Measurements from ENCODE around the gene GALNTL6.

Gene GALNTL6

DNA sequence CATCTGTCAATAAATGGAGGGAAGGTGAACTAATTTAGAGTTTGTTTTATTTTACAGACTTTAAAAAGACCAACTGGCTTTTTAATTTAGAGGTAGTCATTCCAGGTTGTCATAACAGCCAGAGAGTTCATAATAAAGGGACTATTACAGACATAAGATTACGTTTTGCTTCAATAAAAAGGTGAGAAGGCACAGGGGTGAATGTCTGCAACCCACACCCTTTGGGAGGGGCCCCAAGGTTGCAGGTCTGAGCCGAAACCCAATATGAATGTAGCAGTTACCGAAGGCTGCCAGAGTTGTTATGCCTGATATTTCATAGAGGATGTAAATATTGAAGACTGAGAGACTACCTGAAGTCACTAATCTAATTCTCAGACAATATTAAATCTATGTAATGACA lies 1025.7 kb downstream of the GALNTL6 start:
- Histone ChIP-seq H3K4me1 (no peaks in the 10 kb centered on the region), H3K4me3 (ENCODE audit: low read depth, low read length) (no peak overlapping the region), H3K36me3 (no peaks in the 10 kb centered on the region), H3K9me3 (no peaks in the 10 kb centered on the region), H3K27me3 (no peaks in the 10 kb centered on the region)
- TF ChIP-seq, protein P1, sequence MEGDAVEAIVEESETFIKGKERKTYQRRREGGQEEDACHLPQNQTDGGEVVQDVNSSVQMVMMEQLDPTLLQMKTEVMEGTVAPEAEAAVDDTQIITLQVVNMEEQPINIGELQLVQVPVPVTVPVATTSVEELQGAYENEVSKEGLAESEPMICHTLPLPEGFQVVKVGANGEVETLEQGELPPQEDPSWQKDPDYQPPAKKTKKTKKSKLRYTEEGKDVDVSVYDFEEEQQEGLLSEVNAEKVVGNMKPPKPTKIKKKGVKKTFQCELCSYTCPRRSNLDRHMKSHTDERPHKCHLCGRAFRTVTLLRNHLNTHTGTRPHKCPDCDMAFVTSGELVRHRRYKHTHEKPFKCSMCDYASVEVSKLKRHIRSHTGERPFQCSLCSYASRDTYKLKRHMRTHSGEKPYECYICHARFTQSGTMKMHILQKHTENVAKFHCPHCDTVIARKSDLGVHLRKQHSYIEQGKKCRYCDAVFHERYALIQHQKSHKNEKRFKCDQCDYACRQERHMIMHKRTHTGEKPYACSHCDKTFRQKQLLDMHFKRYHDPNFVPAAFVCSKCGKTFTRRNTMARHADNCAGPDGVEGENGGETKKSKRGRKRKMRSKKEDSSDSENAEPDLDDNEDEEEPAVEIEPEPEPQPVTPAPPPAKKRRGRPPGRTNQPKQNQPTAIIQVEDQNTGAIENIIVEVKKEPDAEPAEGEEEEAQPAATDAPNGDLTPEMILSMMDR (IDR thresholded peaks at IDR 0.05; ENCODE audit: low read depth, low read length): no peak
- DNase-seq: no peak

DNA sequence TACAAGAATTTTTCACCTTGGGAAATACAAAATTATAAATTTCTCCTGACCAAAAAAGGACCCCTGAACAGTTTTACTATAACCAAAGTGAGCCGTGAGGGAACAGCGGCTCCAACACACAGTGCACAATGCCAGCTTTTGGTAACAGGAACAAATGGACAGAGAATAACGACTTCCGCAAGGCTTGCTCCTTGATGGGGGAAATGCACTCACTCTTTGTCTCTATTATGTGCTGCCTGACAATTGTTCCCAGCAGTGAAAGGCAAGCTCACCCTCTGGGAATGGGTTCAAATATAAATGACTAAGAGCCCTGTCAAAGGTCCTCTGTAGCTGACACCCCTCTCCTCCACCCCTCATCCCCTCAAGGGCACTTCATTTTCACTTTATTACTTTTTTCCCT lies 1029.6 kb downstream of the GALNTL6 start:
- DNase-seq: no peak
- TF ChIP-seq, protein P1 (IDR thresholded peaks at IDR 0.05; ENCODE audit: low read depth, low read length): no peak
- Histone ChIP-seq H3K4me1 (no peaks in the 10 kb centered on the region), H3K9me3 (no peaks in the 10 kb centered on the region), H3K27me3 (no peaks in the 10 kb centered on the region), H3K36me3 (no peaks in the 10 kb centered on the region), H3K4me3 (ENCODE audit: low read depth, low read length) (no peak overlapping the region)

DNA sequence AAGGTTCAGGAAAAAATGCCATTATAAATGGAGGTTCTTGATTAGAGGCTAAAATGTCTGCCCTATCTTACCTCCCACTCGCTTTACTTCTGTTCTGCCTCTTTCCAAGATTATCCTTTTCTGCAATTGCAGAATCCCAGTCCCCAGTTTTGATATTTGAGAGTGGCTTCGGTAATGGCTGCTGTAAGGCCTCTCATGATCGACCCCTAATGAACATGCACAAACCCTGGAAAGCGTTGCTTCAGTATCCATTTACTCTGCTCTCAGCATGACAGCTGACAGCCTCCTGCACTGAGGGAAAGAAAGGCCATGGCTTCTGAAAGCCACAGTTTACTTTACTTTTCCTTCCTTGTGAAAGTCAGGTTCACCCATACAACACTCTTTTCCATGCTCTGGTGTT lies 1030.0 kb downstream of the GALNTL6 start:
- H3K27me3 ChIP-seq: no peaks in the 10 kb centered on the region
- TF ChIP-seq, protein P1 (IDR thresholded peaks at IDR 0.05; ENCODE audit: low read depth, low read length): no peak
- no peaks in the 10 kb centered on the region for H3K4me1 ChIP-seq
- no peak for DNase-seq
- H3K4me3 ChIP-seq (ENCODE audit: low read depth, low read length): no peak overlapping the region
- H3K9me3 ChIP-seq: no peaks in the 10 kb centered on the region
- no peaks in the 10 kb centered on the region for H3K36me3 ChIP-seq

DNA sequence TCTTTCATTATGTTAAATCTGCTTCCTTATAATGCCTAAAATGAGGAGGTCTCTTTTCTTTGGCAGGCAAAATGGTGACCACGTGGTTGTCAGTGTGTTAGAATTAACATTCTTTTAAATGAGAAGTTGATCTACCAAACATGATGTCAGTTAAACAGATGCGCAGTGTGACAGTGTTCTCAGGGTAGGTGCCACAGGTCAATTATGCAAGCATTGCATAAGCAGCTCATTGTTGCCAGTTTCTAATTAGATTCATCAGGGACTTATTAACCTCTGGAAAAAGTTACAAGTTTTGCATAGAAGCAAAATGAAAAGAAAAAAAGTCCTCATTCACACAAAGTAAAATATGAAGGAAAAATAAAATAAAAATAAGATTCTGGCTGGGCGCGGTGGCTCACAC lies 1031.4 kb downstream of the GALNTL6 start:
- TF ChIP-seq, protein P1 (IDR thresholded peaks at IDR 0.05; ENCODE audit: low read depth, low read length): no peak

DNA sequence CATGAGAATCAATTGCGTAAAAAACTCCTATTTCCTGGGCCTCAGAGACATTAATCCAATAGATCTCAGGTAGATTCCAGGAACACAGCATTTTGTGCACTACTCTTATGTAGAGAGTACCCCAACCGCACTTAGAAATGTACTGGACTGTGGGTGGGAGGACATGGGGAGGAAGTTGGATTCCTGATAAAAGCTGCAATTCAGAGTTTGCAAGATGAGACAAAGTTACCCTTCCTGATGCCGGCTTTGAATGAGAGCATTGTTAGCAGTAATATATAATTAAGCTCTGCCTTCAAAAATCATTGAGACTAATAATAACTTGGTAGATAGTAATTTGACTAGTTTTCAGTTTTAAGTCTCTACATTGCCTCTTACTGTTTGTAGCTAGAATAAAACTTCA lies 1032.1 kb downstream of the GALNTL6 start:
- H3K36me3 ChIP-seq: no peaks in the 10 kb centered on the region
- H3K4me3 ChIP-seq (ENCODE audit: low read depth, low read length): no peak overlapping the region
- H3K9me3 ChIP-seq: no peaks in the 10 kb centered on the region
- H3K27me3 ChIP-seq: no peaks in the 10 kb centered on the region
- no peak for DNase-seq
- H3K4me1 ChIP-seq: no peaks in the 10 kb centered on the region
- TF ChIP-seq, protein P1 (IDR thresholded peaks at IDR 0.05; ENCODE audit: low read depth, low read length): no peak

More for the DNA sequence above, 1031.4 kb downstream of the GALNTL6 start:
- no peak for DNase-seq
- H3K9me3 ChIP-seq: no peaks in the 10 kb centered on the region
- no peak overlapping the region for H3K4me3 ChIP-seq (ENCODE audit: low read depth, low read length)
- no peaks in the 10 kb centered on the region for H3K27me3 ChIP-seq
- H3K4me1 ChIP-seq: no peaks in the 10 kb centered on the region
- no peaks in the 10 kb centered on the region for H3K36me3 ChIP-seq

DNA sequence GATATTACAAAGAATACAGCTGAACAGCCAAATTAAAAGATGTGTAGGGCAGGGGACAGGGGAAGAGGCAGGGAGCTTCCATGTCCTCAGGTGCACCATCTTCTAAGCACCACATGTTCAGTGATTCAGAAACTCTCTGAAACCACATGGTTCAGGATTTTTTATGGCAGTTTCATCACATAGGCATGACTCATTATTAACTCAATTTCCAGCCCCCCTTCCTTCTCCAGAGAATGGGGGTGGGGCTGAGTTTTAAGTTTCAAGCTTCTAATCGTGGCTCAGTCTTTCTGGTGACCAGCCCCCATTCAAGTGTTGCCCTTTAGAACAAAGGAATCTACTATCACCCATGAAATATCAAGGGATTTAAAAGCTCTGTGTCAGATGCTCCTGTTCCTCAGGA lies 1037.6 kb downstream of the GALNTL6 start:
- Histone ChIP-seq H3K9me3 (no peaks in the 10 kb centered on the region), H3K4me3 (ENCODE audit: low read depth, low read length) (no peak overlapping the region), H3K36me3 (no peaks in the 10 kb centered on the region), H3K27me3 (no peaks in the 10 kb centered on the region), H3K4me1 (no peaks in the 10 kb centered on the region)
- DNase-seq: no peak
- TF ChIP-seq, protein P1 (IDR thresholded peaks at IDR 0.05; ENCODE audit: low read depth, low read length): no peak

All from BE2C (cell line).